Panc1 (cell line): ENCODE results near the gene THEM5. TPM values are rescaled to one million over a fixed set of nuclear protein-coding genes. Genes with fewer than 3 reads are reported as not detected.

Experiments used
- ATAC-seq: fragments of 200-7000 bp; cut with Tn5 transposase; 2 replicates; pipeline ENCODE4 v1.9.1; 2020; ENCODE audit warnings: mild to moderate bottlenecking, moderate library complexity
- BruUV-seq: library from RNA; stranded (reverse); fragments of 400-500 nt; replicated peaks from 2 replicates; lab custom pipeline; 2021; lab: Mats Ljungman, UMichigan
- CTCF ChIA-PET: fragments of 300-600 bp; sonication (Branson Sonifier 250); formaldehyde crosslinking; loops from one replicate; lab custom pipeline; 2022; ENCODE audit warnings: antibody characterized with exemption; lab: Charles Lee
- POLR2A ChIA-PET: fragments of 300-600 bp; sonication (Branson Sonifier 250); formaldehyde crosslinking; loops from one replicate; lab custom pipeline; 2022; ENCODE audit warnings: antibody characterized with exemption; lab: Charles Lee
- DNase-seq: peaks from one replicate; pipeline ENCODE4 v3.0.0-alpha.2; 2010; ENCODE audit warnings: low read depth, low spot score
- H3K27ac ChIP-seq: 2 replicates; pipeline ENCODE4 v1.5.1; 2011; ENCODE audit warnings: mild to moderate bottlenecking, low read length, inconsistent platforms
- H3K27me3 ChIP-seq: fragments of 200-500 bp; sonication (Bioruptor generic); 2 replicates; pipeline ENCODE4 v1.6.0; 2014; ENCODE audit warnings: low read length, inconsistent platforms; ENCODE audit not compliant: control insufficient read depth, insufficient read depth
- H3K36me3 ChIP-seq: fragments of 200-500 bp; sonication (Bioruptor generic); 2 replicates; pipeline ENCODE4 v1.5.1; 2014; ENCODE audit warnings: inconsistent platforms, mild to moderate bottlenecking, low read length, moderate library complexity; ENCODE audit not compliant: control insufficient read depth, insufficient read depth
- H3K4me1 ChIP-seq: 2 replicates; pipeline ENCODE4 v1.5.1; 2011; ENCODE audit warnings: inconsistent platforms, mild to moderate bottlenecking, low read length, moderate library complexity; ENCODE audit not compliant: control insufficient read depth, insufficient read depth
- H3K4me3 ChIP-seq, 2 experiments: 2 replicates each; pipeline ENCODE4 v1.5.1; 2011 to 2012; ENCODE audit warnings: low read depth in 2 of 2, low read length in 2 of 2, mild to moderate bottlenecking in 2 of 2, inconsistent platforms in 1 of 2, moderate library complexity in 1 of 2
- H3K9me3 ChIP-seq: fragments of 200-500 bp; sonication (Bioruptor generic); 2 replicates; pipeline ENCODE4 v1.5.1; 2014; ENCODE audit warnings: low read depth, mild to moderate bottlenecking, inconsistent platforms, low read length, moderate library complexity; ENCODE audit not compliant: control insufficient read depth, insufficient read depth
- POLR2AphosphoS5 ChIP-seq: IDR thresholded peaks from 2 replicates; pipeline ENCODE4 v1.6.1; 2012; ENCODE audit warnings: mild to moderate bottlenecking, low read depth, low read length, moderate library complexity
- REST ChIP-seq, 2 experiments: IDR thresholded peaks; 2 replicates each; pipeline ENCODE4 v1.6.1; 2011 to 2012; ENCODE audit warnings: low read depth in 2 of 2, control low read depth in 1 of 2, low read length in 1 of 2, mild to moderate bottlenecking in 1 of 2, moderate library complexity in 1 of 2; ENCODE audit not compliant: insufficient read depth in 1 of 2
- SIN3A ChIP-seq: IDR thresholded peaks from 2 replicates; pipeline ENCODE4 v1.6.1; 2012; ENCODE audit warnings: low read depth, mild to moderate bottlenecking, low read length, moderate library complexity, borderline replicate concordance; ENCODE audit not compliant: insufficient read depth
- TCF7L2 ChIP-seq: IDR thresholded peaks from 2 replicates; pipeline ENCODE4 v1.6.1; 2011; ENCODE audit warnings: mild to moderate bottlenecking, low read depth, low read length, inconsistent platforms
- in situ Hi-C: cut with HindIII; loops from 2 replicates; pipeline ENCODE4 v1.10.0; 2016; ENCODE audit warnings: low sequenced_read_pairs, low pct_unique_long_range_greater_than_20kb
- intact Hi-C: fragments of 100-400 bp; cut with micrococcal nuclease; formaldehyde crosslinking; loops from one replicate; pipeline ENCODE4 v1.10.0; 2022; ENCODE audit not compliant: unreplicated experiment
- total RNA-seq: library from RNA; stranded (reverse); gene quantifications from one replicate; pipeline ENCODE4 v1.2.1, GENCODE V29; 2021; ENCODE audit not compliant: unreplicated experiment
- TF ChIP-seq, protein P1 (sequence below): fragments of 450-650 bp; IDR thresholded peaks from 2 replicates; pipeline ENCODE4 v1.5.1; 2017; ENCODE audit warnings: mild to moderate bottlenecking

THEM5 gene
- total RNA-seq, 1 experiment from 2014 or later = not detected

DNA sequence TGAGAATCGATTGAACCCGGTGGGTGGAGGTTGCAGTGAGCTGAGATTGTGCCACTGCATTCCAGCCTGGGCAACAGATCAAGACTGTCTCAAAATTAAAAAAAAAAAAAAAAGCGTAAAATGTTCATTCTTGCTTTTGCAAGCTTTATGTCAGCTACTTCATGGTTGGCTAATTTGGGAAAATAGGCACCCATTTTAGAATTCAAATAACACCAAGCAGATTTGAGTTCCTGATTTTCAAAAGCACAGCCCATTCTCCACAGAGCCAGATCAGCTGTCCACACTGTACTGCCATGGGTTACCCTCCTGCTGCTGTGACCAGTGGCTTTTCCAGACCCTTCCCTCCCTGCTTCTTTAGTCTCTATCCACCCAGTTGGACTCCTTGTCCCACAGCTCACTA, 4.4 kb downstream of the THEM5 start:
- POLR2A ChIA-PET = interaction anchor here (0.6 kb wide), 1 partner anchor 96 kb away, joined by 3 read pairs; no protein-coding TSS in a partner anchor
- no peak for DNase-seq
- CTCF ChIA-PET = no interaction called here
- BruUV-seq = no TSS peak
- no peaks in the 10 kb centered on the region for H3K9me3 ChIP-seq
- TF ChIP-seq POLR2AphosphoS5 (no peak), TCF7L2 (no peak), REST (IDR thresholded peaks at IDR 0.05; ENCODE audit: insufficient read depth in 1 of 2, low read depth in 2 of 2, low read length in 1 of 2) (no peak), SIN3A (no peak)
- TF ChIP-seq, protein P1, sequence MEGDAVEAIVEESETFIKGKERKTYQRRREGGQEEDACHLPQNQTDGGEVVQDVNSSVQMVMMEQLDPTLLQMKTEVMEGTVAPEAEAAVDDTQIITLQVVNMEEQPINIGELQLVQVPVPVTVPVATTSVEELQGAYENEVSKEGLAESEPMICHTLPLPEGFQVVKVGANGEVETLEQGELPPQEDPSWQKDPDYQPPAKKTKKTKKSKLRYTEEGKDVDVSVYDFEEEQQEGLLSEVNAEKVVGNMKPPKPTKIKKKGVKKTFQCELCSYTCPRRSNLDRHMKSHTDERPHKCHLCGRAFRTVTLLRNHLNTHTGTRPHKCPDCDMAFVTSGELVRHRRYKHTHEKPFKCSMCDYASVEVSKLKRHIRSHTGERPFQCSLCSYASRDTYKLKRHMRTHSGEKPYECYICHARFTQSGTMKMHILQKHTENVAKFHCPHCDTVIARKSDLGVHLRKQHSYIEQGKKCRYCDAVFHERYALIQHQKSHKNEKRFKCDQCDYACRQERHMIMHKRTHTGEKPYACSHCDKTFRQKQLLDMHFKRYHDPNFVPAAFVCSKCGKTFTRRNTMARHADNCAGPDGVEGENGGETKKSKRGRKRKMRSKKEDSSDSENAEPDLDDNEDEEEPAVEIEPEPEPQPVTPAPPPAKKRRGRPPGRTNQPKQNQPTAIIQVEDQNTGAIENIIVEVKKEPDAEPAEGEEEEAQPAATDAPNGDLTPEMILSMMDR = no peak
- in situ Hi-C loops (no loop called here), intact Hi-C loops (no loop called here)
- no peak overlapping the region for H3K27ac ChIP-seq
- no peaks in the 10 kb centered on the region for H3K36me3 ChIP-seq
- H3K4me3 ChIP-seq = no peak overlapping the region
- no peaks in the 10 kb centered on the region for H3K4me1 ChIP-seq
- no peak for ATAC-seq
- H3K27me3 ChIP-seq = no peaks in the 10 kb centered on the region

DNA sequence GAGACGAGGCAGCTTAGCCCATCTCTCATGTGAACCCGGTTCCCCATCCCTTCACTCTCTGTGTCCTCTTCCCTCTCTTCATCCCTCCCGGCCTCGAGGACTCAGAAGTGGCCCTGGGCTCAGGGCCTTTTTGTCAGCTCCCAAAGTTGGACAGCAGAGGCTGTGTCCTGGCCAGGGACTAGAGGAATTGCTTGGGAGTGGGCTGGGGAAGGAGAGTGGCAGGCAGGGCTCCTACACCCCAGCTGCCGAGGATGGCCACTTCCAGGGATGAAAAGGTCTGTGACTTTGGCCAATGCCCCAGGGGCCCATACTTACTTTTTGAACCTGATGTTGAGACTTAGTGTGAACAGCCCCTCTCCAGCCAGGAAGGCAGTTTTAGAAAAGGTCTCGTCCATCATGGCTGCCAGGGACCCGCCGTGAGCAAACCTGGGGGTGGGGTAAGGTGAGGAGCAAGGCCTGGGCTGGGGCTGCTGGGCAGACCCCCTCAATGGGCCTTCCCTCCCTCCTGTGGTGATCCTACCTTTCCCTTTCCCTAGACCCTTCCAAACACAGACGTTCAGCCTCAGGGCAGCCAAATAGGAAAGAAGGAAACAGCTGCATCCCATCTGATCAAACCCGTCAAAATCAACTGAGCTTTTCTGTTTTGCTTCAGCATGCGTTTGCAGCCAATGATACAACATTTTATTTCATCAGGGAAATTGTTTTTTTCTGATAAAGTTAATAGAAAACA, 5.5 kb downstream of the THEM5 start:
- no peak for DNase-seq
- no TSS peak for BruUV-seq
- Histone ChIP-seq H3K27me3 (no peaks in the 10 kb centered on the region), H3K27ac (no peak overlapping the region), H3K36me3 (no peaks in the 10 kb centered on the region), H3K4me3 (no peak overlapping the region), H3K4me1 (no peaks in the 10 kb centered on the region), H3K9me3 (no peaks in the 10 kb centered on the region)
- in situ Hi-C loops = no loop called here
- ChIA-PET POLR2A (interaction anchor here (0.6 to 0.7 kb wide), 3 partner anchors 8 to 1641 kb away, joined by 3 to 4 read pairs (median 4); no protein-coding TSS in a partner anchor), CTCF (no interaction called here)
- no peak for TF ChIP-seq POLR2AphosphoS5
- no peak for TF ChIP-seq TCF7L2
- TF ChIP-seq, protein P1 = no peak
- no peak for TF ChIP-seq SIN3A
- TF ChIP-seq REST (IDR thresholded peaks at IDR 0.05; ENCODE audit: insufficient read depth in 1 of 2, low read depth in 2 of 2, low read length in 1 of 2) = no peak
- no peak for ATAC-seq
- intact Hi-C loops = no loop called here
